Spinal cord (tissue), 10 donors: ENCODE results near the gene HBG1. TPM values are rescaled to one million over a fixed set of nuclear protein-coding genes. Genes with fewer than 3 reads are reported as not detected.

Experiments used
- DNase-seq, 6 donors: peaks; one replicate each; pipeline versions ENCODE4 v3.0.0 to v3.0.0-alpha.2; 2013 to 2015; ENCODE audit warnings: low spot score in 6 of 6, low read depth in 4 of 6
- H3K27ac ChIP-seq: one replicate; pipeline ENCODE4 v1.5.1; 2013; ENCODE audit warnings: low read depth, low read length, control low read depth
- H3K27me3 ChIP-seq: one replicate; pipeline ENCODE4 v1.6.1; 2013; ENCODE audit warnings: low read length; ENCODE audit not compliant: control insufficient read depth, insufficient read depth
- H3K36me3 ChIP-seq: one replicate; pipeline ENCODE4 v1.6.1; 2013; ENCODE audit warnings: low read length; ENCODE audit not compliant: control insufficient read depth, insufficient read depth
- H3K4me1 ChIP-seq: one replicate; pipeline ENCODE4 v1.6.1; 2013; ENCODE audit warnings: low read length; ENCODE audit not compliant: control insufficient read depth, insufficient read depth
- H3K4me3 ChIP-seq: one replicate; pipeline ENCODE4 v1.5.1; 2013; ENCODE audit warnings: low read depth, low read length, control low read depth
- H3K9me3 ChIP-seq: one replicate; pipeline ENCODE4 v1.6.1; 2013; ENCODE audit warnings: low read length; ENCODE audit not compliant: control insufficient read depth, insufficient read depth
- WGBS: methylation state at CpG from one replicate; pipeline ENCODE4 v1.1.5; 2013; ENCODE audit warnings: missing lambda C conversion rate; ENCODE audit not compliant: insufficient coverage; 5-methylcytosine and 5-hydroxymethylcytosine counted together
- polyA plus RNA-seq, 2 donors: library from polyadenylated mRNA; unstranded; fragments of 120-200 nt; gene quantifications; one replicate each; pipeline ENCODE4 v1.2.1, GENCODE V29; 2013; ENCODE audit not compliant: insufficient read length in 2 of 2
- total RNA-seq, 2 donors: library from RNA; depleted of rRNA in 1 of 2; stranded (reverse); fragments of 120-200 nt in 1 of 2; fragments of >200 nt in 1 of 2; gene quantifications; one replicate each; pipeline versions ENCODE4 v1.2.3 to v1.2.4, GENCODE V29; 2013 to 2014
- donor health status: healthy.

HBG1 gene
- total and polyA plus RNA-seq, 4 donors, result 8.9 to 1,550 (median 148) TPM

GRCh38 chr11:5241458-5241857, 8.2 kb downstream of the HBG1 start:
- 86% methylated on average over 1 of the region's 3 CpGs for WGBS
- no peaks in the 10 kb centered on the region for H3K27me3 ChIP-seq
- DNase-seq, result no peak
- no peak overlapping the region for H3K4me3 ChIP-seq
- H3K9me3 ChIP-seq, result no peaks in the 10 kb centered on the region
- H3K27ac ChIP-seq, result no peak overlapping the region
- no peaks in the 10 kb centered on the region for H3K4me1 ChIP-seq
- H3K36me3 ChIP-seq, result no peaks in the 10 kb centered on the region

DNA sequence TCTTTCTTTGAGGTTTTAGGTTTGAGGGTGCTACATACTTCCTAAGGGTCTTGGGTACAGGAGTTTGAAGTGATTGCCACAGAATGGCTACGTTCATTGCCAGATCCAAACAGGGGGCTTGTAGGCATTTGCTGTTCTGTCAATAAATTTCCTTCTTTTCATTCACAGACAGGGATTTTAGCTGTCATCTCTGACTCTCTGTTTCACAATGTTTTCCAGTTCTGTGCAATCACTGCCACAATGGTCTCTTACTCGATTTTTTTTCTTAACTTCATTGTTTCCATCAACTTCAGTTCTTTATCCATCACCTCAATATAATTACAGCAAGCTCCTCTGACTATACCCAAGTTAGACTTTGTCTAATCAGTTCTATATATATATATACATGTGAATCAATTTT, 9.2 kb downstream of the HBG1 start:
- DNase-seq, result no peak
- Histone ChIP-seq H3K9me3 (no peaks in the 10 kb centered on the region), H3K4me1 (no peaks in the 10 kb centered on the region), H3K4me3 (no peak overlapping the region), H3K36me3 (no peaks in the 10 kb centered on the region), H3K27me3 (no peaks in the 10 kb centered on the region), H3K27ac (no peak overlapping the region)
- 90% methylated on average over 2 of the region's 2 CpGs for WGBS

- no peak overlapping the region for H3K27ac ChIP-seq
- WGBS, result 100% methylated on average over 1 of the region's 1 CpG
- H3K36me3 ChIP-seq, result no peaks in the 10 kb centered on the region
- no peaks in the 10 kb centered on the region for H3K27me3 ChIP-seq
- H3K4me1 ChIP-seq, result no peaks in the 10 kb centered on the region
- no peak for DNase-seq
- H3K4me3 ChIP-seq, result no peak overlapping the region
- no peaks in the 10 kb centered on the region for H3K9me3 ChIP-seq
Observed at GRCh38 chr11:5240056-5240455, 9.6 kb downstream of the HBG1 start.

GRCh38 chr11:5239046-5239445, 10.6 kb downstream of the HBG1 start:
- no peak for DNase-seq
- Histone ChIP-seq H3K9me3 (no peaks in the 10 kb centered on the region), H3K4me3 (no peak overlapping the region), H3K27ac (no peak overlapping the region), H3K27me3 (no peaks in the 10 kb centered on the region), H3K36me3 (no peaks in the 10 kb centered on the region), H3K4me1 (no peaks in the 10 kb centered on the region)

DNA sequence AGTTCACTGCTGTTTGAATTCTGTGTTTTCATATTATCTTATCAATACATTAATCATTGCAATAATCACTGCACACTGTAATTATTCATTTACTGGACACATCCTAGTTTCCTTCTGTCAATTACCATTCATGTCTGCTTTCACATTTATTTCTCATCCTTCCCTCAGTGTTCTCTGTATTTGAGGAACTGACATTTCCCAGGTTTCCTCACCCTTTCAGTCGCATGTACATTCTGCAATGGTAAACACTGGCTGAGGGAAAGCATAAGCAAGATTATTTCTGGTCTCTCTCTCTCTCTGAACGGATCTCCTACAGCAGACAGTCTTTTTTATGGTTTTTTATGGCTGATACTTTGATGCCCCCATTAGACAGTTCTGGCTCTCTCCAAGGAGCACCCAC, 11.2 kb downstream of the HBG1 start:
- H3K9me3 ChIP-seq, result no peaks in the 10 kb centered on the region
- no peaks in the 10 kb centered on the region for H3K36me3 ChIP-seq
- no peak overlapping the region for H3K27ac ChIP-seq
- WGBS, result no CpG with 5 or more reads among the region's 2 CpGs
- H3K4me1 ChIP-seq, result no peaks in the 10 kb centered on the region
- DNase-seq, result no peak
- H3K27me3 ChIP-seq, result no peaks in the 10 kb centered on the region
- no peak overlapping the region for H3K4me3 ChIP-seq

- WGBS, result 96% methylated on average over 2 of the region's 2 CpGs
- no peaks in the 10 kb centered on the region for H3K36me3 ChIP-seq
Observed at GRCh38 chr11:5237420-5237819, 12.2 kb downstream of the HBG1 start.

DNA sequence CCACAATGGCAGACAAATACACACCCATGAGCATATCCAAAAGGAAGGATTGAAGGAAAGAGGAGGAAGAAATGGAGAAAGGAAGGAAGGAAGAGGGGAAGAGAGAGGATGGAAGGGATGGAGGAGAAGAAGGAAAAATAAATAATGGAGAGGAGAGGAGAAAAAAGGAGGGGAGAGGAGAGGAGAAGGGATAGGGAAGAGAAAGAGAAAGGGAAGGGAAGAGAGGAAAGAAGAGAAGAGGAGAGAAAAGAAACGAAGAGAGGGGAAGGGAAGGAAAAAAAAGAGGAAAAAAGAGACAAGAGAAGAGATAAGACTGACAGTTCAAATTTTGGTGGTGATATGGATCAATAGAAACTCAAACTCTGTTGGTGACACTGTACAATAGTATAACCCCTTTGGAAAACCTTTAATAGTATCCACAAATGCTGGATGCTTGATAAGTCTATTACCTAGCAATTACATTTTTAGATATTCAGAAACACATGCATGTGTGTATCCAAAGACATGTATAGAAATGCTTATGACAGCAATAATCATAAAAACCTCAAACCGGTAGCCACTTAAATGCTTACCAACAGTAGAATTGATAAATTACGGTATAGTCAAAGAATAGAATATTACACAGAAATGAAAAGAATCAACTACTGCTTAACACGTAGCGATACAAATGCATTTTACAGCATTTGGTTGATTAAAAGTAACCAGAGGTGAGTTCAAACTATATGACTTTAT, 14.1 kb downstream of the HBG1 start:
- Histone ChIP-seq H3K27me3 (no peaks in the 10 kb centered on the region), H3K4me1 (no peaks in the 10 kb centered on the region), H3K27ac (no peak overlapping the region), H3K4me3 (no peak overlapping the region), H3K36me3 (no peaks in the 10 kb centered on the region), H3K9me3 (no peaks in the 10 kb centered on the region)
- WGBS, result 83% methylated on average over 1 of the region's 5 CpGs
- no peak for DNase-seq

More at GRCh38 chr11:5237420-5237819, 12.2 kb downstream of the HBG1 start:
- no peak overlapping the region for H3K4me3 ChIP-seq
- no peaks in the 10 kb centered on the region for H3K9me3 ChIP-seq
- DNase-seq, result no peak
- no peaks in the 10 kb centered on the region for H3K27me3 ChIP-seq
- no peaks in the 10 kb centered on the region for H3K4me1 ChIP-seq
- no peak overlapping the region for H3K27ac ChIP-seq

DNA sequence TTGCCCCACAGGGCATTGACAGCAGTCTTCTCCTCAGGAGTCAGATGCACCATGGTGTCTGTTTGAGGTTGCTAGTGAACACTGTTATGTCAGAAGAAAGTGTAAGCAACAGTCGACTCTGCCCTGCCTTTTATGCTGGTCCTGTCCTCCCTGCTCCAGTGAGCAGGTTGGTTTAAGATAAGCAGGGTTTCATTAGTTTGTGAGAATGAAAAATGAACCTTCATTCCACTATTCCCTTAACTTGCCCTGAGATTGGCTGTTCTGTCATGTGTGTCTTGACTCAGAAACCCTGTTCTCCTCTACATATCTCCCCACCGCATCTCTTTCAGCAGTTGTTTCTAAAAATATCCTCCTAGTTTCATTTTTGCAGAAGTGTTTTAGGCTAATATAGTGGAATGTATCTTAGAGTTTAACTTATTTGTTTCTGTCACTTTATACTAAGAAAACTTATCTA, 15.2 kb downstream of the HBG1 start, which contains the start of gene HBD:
Gene HBD (minus strand): TSS at position 103 of the 454 bp plus-strand sequence. CDS start 50 bp downstream, at position 53.
- DNase-seq, result no peak
- no peaks in the 10 kb centered on the region for H3K27me3 ChIP-seq
- H3K27ac ChIP-seq, result no peak within 1 kb of the TSS
- no peaks in the 10 kb centered on the region for H3K4me1 ChIP-seq
- H3K4me3 ChIP-seq, result no peak within 1 kb of the TSS
- no peaks in the 10 kb centered on the region for H3K9me3 ChIP-seq
- no CpG with 5 or more reads among the region's 2 CpGs for WGBS
- H3K36me3 ChIP-seq, result no peaks in the 10 kb centered on the region

DNA sequence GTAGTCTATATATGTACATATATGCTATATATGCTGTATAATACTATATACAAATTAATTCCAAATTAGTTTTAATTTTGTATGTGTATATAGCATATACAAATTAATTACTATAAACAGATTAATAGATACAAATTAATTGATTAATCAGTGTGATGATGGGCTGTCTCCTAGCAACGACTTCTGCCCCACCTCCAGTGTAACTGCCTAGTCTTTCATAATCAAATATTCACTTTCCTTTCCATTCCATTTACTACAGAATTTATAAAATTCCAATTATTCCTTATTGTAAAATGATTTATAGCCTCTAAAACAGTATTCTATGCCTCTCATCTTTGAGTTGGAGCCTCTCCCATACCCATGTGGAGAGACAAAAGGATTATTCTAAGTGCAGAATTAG, 16.4 kb downstream of the HBG1 start:
- H3K4me3 ChIP-seq, result no peak overlapping the region
- no peaks in the 10 kb centered on the region for H3K36me3 ChIP-seq
- no CpG with 5 or more reads among the region's 1 CpG for WGBS
- no peaks in the 10 kb centered on the region for H3K4me1 ChIP-seq
- no peaks in the 10 kb centered on the region for H3K27me3 ChIP-seq
- H3K27ac ChIP-seq, result no peak overlapping the region
- no peaks in the 10 kb centered on the region for H3K9me3 ChIP-seq
- no peak for DNase-seq

DNA sequence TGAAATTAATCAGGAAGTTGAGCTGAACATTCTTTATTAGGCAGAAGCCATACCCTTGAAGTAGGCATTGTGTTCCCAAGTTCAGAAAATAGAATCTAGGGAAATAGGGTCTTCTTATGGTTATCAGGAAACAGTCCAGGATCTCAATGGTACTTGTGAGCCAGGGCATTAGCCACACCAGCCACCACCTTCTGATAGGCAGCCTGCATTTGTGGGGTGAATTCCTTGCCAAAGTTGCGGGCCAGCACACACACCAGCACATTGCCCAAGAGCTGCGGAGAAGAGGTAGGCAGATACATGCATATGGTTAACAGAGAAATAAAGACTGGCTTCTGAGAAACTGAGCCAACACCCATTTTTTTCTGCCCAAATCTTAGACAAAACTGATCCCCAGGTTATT, 16.8 kb downstream of the HBG1 start:
- no peaks in the 10 kb centered on the region for H3K9me3 ChIP-seq
- no peaks in the 10 kb centered on the region for H3K36me3 ChIP-seq
- no CpG with 5 or more reads among the region's 2 CpGs for WGBS
- no peak overlapping the region for H3K27ac ChIP-seq
- H3K4me1 ChIP-seq, result no peaks in the 10 kb centered on the region
- DNase-seq, result no peak
- H3K4me3 ChIP-seq, result no peak overlapping the region
- no peaks in the 10 kb centered on the region for H3K27me3 ChIP-seq
